ENCODE results near the gene CDK14. TPM values are rescaled to one million over a fixed set of nuclear protein-coding genes. Genes with fewer than 3 reads are reported as not detected.
A peak's percentile ranks its signal among the peaks of the same experiment; 100 is the strongest.

The CDK14 gene
- polyA plus RNA-seq, 3 donors: 1.7 to 2.5 (median 2.1) TPM

DNA sequence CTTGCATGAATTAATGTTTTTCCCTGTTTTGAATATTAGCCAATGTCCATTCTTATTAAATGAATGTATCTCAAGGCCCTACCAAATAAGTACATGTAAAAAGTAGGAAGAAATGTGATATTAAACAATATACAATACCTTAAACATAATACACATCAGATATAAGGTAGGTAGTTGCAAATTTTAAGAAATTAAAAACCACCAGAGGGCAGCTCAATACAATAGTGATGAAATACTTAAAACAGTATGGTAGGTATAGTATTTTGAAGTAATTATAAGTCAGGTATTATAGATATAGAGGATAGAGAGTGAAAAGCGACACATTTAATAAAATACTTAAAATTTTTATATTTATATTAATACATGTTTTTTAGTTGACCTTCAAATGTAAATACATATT is 43.6 kb upstream of the CDK14 start:
- no peak overlapping the region for H3K9ac ChIP-seq (ENCODE audit: insufficient read depth, low read length, poor library complexity, severe bottlenecking)
- Mint-ChIP-seq H3K4me3 (no peak overlapping the region), H3K36me3 (no peaks in the 10 kb centered on the region), H3K27ac (no peak overlapping the region), H3K4me1 (no peaks in the 10 kb centered on the region), H3K27me3 (ENCODE audit: low read depth in 3 of 3) (peaks cover 3 to 12% (median 7%) of the 10 kb centered on the region in 3 donors), H3K9me3 (peaks cover 0 to 1% (median 0%) of the 10 kb centered on the region in 7 donors)
- H3K4me2 ChIP-seq (replicated peaks; ENCODE audit: extremely low read depth, low read length, poor library complexity, severe bottlenecking): no peak overlapping the region
- H3K4me1 ChIP-seq (ENCODE audit: control insufficient read depth in 1 of 2, insufficient read depth in 2 of 2, low read length in 2 of 2): no peaks in the 10 kb centered on the region
- H3K79me2 ChIP-seq (ENCODE audit: insufficient read depth, low read length): no peaks in the 10 kb centered on the region
- H2AFZ ChIP-seq (ENCODE audit: insufficient read depth, low read depth, low read length, poor library complexity, severe bottlenecking): no peak overlapping the region
- intact Hi-C loops (cut with micrococcal nuclease): no loop called here
- WGBS (ENCODE audit: insufficient coverage): no CpG with 5 or more reads among the region's 1 CpG
- H4K20me1 ChIP-seq (ENCODE audit: insufficient read depth, low read length): no peaks in the 10 kb centered on the region
- no peak overlapping the region for H3K4me3 ChIP-seq (replicated peaks in 1 of 3; ENCODE audit: low read depth in 2 of 3, low read length in 3 of 3)
- H3K9me3 ChIP-seq (replicated peaks in 1 of 2; ENCODE audit: control insufficient read depth in 1 of 2, insufficient read depth in 1 of 2, low read length in 2 of 2): no peaks in the 10 kb centered on the region
- peak; percentile 65 for TF ChIP-seq CTCF (IDR thresholded peaks at IDR 0.05)
- peaks cover 0 to 3% of the 10 kb centered on the region in 2 donors for H3K27me3 ChIP-seq (ENCODE audit: control insufficient read depth in 2 of 2, insufficient read depth in 2 of 2, low read length in 2 of 2)
- H3K36me3 ChIP-seq (replicated peaks in 1 of 2; ENCODE audit: control insufficient read depth in 1 of 2, insufficient read depth in 2 of 2, low read length in 2 of 2): no peaks in the 10 kb centered on the region
- DNase-seq: peak in 2 of 3 donors; percentile 8 to 39
- no peak overlapping the region for H3K27ac ChIP-seq (ENCODE audit: low read depth in 1 of 2, low read length in 2 of 2)

DNA sequence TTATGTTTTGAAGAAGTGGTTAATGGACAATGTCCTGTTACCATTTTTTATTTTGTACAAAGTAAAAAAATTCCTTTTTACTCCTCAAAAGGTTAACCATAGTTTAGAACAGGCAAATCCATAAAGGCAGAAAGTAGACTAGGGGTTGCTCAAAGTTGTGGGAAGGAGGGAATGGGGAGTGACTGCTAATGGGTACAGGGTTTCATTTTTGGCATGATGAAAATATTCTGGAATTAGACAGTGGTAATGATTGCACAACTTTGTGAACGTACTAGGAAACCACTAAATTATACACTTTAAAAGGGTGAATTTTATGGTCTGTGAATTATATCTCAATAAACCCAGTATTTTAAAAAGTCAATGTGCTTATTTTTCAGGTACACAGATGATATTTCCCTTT is 35.4 kb upstream of the CDK14 start:
- intact Hi-C loops (cut with micrococcal nuclease): no loop called here
- Histone ChIP-seq H3K27me3 (ENCODE audit: control insufficient read depth in 2 of 2, insufficient read depth in 2 of 2, low read length in 2 of 2) (peaks cover 0 to 7% of the 10 kb centered on the region in 2 donors), H3K27ac (ENCODE audit: low read depth in 1 of 2, low read length in 2 of 2) (no peak overlapping the region), H3K9me3 (replicated peaks in 1 of 2; ENCODE audit: control insufficient read depth in 1 of 2, insufficient read depth in 1 of 2, low read length in 2 of 2) (no peaks in the 10 kb centered on the region), H2AFZ (ENCODE audit: insufficient read depth, low read depth, low read length, poor library complexity, severe bottlenecking) (no peak overlapping the region), H4K20me1 (ENCODE audit: insufficient read depth, low read length) (no peaks in the 10 kb centered on the region), H3K79me2 (ENCODE audit: insufficient read depth, low read length) (no peaks in the 10 kb centered on the region), H3K4me2 (replicated peaks; ENCODE audit: extremely low read depth, low read length, poor library complexity, severe bottlenecking) (no peak overlapping the region), H3K36me3 (replicated peaks in 1 of 2; ENCODE audit: control insufficient read depth in 1 of 2, insufficient read depth in 2 of 2, low read length in 2 of 2) (no peaks in the 10 kb centered on the region), H3K4me1 (ENCODE audit: control insufficient read depth in 1 of 2, insufficient read depth in 2 of 2, low read length in 2 of 2) (no peaks in the 10 kb centered on the region), H3K9ac (ENCODE audit: insufficient read depth, low read length, poor library complexity, severe bottlenecking) (no peak overlapping the region), H3K4me3 (replicated peaks in 1 of 3; ENCODE audit: low read depth in 2 of 3, low read length in 3 of 3) (no peak overlapping the region)
- Mint-ChIP-seq H3K4me3 (no peak overlapping the region), H3K36me3 (no peaks in the 10 kb centered on the region), H3K27me3 (ENCODE audit: low read depth in 3 of 3) (peaks cover under 1 to 13% (median 9%) of the 10 kb centered on the region in 3 donors), H3K9me3 (peaks cover 0 to 3% (median 0%) of the 10 kb centered on the region in 7 donors), H3K27ac (no peak overlapping the region), H3K4me1 (no peaks in the 10 kb centered on the region)
- no CpG with 5 or more reads among the region's 1 CpG for WGBS (ENCODE audit: insufficient coverage)
- DNase-seq: no peak
- TF ChIP-seq CTCF (IDR thresholded peaks at IDR 0.05): no peak
